NT2/D1 (cell line): ENCODE results near the gene MT1X.
"Not testable (repeated sequence)": the region's sequence is repeated elsewhere in the genome, so short reads cannot be mapped to it uniquely, and the experiment has no call there.

ENCODE experiments used
- SUZ12 ChIP-seq: IDR thresholded peaks from 2 replicates; pipeline ENCODE4 v1.6.1; 2011; ENCODE audit not compliant: insufficient read length, insufficient read depth; ENCODE audit errors: extremely low read depth
- YY1 ChIP-seq: IDR thresholded peaks from 2 replicates; pipeline ENCODE4 v1.6.1; 2011; ENCODE audit not compliant: insufficient read length, insufficient read depth
- ZNF274 ChIP-seq: IDR thresholded peaks from 2 replicates; pipeline ENCODE4 v1.6.1; 2011; ENCODE audit warnings: mild to moderate bottlenecking, low read depth, low read length

DNA sequence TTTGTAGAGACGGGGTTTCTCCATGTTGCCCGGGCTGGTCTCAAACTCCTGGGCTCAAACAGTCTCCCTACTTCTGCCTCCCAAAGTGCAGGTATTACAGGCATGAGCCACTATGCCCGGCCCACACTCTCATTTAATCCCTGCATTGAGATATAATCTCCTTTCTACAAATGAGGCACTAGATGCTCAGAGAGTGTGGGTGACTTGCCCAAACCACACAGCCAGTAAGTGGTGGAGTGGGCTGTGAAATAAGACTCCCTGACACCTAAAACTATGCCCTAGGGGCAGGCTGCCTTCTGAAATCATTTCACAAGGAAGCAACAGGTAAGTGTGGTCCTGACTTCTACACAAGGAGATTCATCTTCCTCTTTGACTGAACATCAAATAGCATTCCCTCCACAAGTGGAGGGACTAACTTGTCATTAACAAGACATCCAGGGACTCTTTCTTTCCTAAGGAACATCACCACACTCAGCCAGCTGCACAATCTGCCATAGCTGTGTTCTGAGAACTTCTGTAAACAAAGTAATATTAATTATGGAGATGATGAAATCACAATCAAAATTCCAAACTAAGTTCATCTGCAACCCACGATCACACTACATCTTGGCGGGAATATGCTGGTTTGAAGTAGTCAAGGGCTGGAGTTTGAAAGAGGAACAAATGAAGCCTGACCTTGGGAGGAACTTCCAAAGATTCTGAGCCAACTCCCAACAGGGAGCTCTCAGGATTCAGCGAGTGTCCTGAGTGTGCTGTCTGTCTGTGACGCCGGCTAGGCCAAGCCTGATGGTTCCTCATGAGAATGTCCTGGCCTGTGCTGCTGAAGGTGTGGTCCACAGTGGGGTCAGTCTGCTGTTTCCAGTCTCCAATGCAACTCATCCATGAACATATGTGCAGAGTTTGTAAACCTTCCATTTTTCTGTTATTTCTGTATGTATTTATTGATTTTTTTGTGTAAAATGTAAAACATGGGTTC lies 16.7 kb upstream of the MT1X start:
- not testable (repeated sequence) for TF ChIP-seq ZNF274, SUZ12, YY1
